GDM1 (cell line): Measurements from ENCODE around the gene CCDC188.

Experiments used
- DNase-seq: peaks from one replicate; lab custom pipeline; 2025; lab: John Stamatoyannopoulos, UW

CCDC188 gene

DNA sequence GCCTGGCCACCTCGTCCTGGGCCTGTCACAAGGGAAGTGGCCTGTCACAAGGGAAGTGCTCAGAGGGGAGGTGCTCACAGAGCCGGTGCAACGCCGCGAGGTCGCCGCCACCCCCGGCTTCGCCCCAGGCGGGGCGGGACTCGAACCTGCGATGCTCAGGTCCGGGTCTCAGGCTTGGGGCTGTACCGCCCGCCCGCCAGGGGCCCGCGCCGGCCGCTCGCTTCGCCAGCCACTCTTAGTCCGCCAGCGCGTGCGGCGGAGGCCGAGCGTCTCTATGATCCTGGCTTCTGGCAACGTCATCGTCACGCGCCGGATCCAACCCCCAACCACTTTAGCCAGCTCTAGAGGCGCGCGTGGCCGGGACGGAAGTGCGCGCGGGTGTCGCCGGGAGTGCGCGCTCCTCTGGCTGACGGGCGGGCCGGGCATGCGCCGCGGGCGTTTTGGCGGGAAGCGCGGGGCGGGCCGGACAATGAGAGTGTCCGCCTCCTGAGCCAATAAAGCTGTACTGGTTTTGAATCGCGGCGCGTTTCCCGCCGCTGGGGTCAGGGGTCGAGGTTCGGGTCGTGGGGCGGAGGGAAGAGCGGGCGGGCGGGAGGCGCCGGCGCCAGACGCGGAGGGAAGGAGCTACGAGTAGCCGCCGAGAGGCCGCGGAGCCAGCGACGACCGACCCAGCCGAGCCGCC is 33.8 kb downstream of the CCDC188 start, which contains the start of gene TRMT2A:
TRMT2A (minus strand) TSS at position 276 of the 682 bp plus-strand sequence. CDS start 320 bp downstream, outside the sequence.
- DNase-seq: peak; percentile 98

DNA sequence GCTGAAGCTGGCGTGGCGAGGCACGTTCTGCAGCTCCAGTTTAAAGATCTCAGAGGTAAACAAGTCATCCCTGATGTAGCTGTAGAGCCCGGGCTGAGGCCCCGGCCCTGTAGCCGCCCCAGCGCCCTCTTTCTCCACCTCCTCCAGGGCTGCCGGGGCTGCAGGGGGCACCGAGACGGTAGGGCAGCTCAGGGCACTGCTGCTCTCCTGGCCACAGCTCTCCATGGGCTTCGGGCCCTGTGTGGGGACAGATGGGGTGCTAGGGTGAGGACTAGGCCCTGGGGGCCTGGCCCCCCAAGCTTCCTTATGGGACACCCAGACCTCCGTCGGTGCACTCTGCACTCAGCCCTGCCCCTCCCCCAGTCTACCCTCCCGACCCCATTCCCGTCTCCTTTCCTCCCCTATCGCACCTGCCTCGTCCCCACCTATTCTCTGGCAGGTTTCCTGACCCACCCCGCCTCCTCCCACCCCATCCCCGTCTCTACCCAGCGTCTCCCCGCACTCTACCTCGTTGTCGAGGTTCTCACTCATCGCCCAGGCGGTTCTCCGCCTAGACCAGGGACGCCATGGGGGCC is 34.4 kb downstream of the CCDC188 start:
- DNase-seq: no peak

DNA sequence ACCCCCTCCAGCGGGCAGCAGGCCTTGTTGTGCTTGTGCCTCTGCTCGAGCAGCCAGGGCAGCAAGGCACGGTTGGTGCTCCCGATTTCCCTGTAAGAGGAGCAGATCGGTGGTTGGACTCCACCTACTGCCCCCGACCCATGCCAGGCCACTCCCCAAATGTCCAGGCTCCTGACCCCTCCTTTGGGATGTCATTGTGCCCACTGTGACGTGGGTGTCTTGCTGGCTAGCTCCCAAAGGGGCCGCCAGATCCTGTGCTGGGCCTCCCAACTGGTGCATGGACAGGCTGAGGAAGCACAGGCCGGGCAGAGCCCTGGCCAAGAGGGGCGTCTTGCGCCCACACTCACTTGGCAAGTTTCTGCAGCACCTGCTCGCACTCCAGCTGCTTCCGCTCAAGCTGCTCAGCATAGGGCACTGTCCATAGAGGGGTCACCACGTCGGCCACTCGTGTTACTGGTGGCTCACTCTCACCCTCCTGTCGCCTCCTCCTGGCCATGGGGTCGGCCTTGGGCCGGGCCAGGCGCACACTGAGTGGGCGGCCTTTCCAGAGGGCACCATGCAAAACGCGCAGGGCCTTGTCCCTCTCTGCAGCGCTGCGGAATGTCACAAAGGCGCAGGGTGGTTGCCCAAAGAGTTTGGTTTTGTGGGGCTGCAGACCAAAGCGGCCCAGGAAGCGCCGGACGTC is 35.0 kb downstream of the CCDC188 start, which contains the start of gene RANBP1:
RANBP1 (plus strand) TSS at position 414 of the 685 bp plus-strand sequence; CDS start at position 495, 81 bp downstream.
- no peak for DNase-seq

DNA sequence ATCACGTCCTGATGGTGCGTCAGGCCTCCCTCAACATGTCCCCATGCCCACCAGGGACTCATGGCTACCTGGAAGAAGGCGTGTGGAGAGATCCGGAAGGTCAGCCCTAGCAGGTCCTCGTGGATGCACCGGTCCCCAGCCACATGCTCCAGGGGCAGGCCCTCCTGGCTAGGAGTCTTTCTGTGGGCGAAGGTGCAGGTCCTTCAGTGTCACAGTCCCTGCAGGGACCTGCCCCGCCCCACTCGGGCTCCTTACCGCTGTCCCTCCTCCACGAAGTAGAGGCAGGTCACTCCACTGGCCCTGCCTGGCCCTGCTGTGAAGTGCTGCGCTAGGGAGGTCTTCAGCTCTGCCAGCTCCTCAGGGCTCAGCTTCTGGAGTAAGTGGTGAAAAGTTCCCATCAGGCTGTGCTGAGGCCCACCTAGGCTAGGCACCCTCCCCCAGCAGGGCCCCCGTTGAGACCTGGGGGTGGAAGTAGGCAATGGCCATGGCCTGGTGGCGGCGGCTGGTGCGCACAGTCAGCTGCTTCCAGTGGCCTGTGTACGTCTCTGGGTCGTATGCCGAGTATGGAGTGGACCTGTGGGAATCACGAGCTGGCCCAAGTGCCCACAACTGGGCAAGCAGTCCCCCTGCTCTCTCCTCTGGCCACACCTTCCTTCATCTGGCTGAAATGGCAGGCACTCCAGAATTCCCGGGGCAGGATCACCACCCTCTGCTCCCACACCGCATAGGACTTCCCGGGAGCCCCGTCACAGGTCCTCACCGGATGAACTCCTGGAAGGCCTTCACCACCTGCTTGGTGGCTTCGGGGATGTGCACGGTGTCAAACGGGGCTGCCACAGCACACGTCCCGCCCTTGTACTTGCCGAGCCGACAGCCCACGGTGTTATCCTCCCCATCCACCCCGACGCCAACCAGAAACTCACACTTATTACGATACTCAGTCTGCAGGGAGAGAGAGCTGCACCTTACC is 36.1 kb downstream of the CCDC188 start:
- DNase-seq: no peak

DNA sequence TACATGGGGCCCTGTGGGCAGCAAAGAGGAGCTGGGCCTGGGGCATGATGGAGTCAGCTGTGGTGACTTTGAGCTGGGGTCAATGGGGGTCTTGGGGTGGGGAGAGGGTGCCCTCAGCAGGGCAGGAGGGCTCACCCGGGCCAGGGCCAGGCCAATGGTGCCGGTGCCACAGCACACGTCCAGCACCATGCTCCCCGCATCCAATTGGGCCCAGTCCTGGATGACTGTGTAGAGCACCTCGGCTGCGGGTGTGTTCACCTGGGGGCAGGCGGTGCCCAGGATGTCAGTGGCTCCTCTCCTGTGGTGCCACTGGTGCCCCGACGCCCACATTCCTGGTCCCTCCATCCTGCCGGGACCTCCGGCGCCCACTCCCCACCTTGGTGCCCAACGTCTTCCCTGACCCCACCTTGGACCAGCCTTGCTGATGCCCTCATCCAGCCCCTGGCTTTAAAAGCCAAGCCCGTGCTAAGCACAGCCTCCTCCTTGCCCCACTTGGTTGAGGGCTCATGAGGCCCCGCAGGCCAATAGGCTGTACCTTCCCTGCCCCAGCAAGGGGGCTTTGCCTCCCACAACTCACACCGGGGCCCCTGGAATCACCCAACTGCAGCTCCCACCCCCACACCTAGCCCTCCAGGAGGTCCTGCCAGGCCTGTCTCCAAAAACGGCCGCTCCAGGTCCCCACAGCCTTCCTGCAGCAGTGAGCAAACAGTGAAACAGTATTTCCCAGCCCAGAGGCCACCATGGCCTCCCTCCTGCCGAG is 37.1 kb downstream of the CCDC188 start:
- no peak for DNase-seq

DNA sequence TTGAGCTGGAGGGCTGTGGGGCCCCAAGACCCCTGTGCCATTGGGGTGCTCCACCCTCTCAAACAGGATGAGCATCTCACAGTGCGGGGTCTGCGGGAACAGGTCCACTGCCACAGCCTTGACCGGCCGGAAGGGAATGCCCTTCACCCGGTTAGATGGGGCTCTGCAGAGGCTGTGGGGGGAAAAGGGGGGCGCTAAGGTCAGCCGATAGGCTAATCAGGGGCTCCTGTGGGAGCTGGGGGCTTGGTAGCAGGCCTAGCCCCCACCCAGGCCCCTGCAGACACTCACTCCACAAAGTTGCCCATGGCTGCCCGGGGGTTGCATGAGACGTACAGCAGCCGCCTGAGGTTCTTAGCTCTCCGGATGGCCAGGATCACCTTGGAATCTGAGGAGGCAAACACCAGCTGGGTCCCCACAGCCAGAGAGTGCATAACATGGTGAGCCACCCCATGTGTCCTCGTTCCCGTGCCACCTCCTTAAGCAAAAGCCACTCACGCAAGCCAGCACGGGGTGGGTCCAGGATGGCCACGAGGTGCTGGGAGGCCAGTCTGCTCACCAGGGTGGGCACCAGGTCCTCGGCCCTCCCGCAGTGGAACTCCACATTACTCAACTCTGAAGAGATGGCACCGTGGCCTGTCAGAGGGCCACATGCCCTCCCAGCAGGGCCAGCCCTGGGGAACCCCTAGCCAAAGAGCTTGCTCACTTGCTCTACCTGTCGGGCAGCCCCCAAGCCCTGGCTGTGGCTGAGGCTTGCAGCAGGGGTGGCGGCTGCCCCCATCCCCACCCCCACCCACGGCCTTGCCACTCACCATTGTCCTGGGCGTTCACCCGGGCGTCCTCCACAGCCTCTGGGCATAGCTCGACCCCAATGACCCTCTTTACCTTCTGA is 38.0 kb downstream of the CCDC188 start:
- no peak for DNase-seq

GRCh38 chr22:20111689-20112622 is 38.9 kb downstream of the CCDC188 start:
- no peak for DNase-seq

DNA sequence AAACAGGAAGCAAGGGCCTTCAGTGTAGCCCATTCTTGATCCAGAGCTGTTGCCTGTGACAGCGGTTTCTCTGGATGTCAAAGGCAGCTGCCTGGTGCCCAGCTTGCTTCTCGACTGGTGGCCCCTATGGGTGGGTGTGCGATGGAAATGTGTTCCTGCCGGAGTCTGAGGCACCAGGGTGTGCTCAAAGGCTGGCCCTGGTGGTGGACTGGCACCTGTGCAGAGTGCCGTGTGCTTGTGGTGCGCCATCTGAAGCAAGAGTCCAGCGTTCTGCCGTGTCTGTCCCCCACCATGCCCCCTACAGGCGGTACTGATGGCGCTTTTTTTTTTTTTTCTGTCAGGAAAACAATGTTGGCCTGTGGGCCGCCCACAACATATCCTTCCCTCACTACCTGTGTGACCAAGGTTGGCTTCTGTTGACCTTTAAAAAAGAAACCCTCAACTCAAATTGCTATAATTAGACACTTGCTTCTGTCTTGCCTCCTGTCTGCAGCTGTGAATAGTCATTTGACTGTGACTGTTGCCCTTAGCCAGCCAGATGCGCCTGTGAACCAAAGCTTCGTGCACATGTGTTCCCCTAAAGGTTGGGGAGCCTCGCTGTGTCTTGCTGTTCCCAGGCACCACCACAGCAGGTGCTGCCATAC is 39.7 kb downstream of the CCDC188 start:
- DNase-seq: no peak

DNA sequence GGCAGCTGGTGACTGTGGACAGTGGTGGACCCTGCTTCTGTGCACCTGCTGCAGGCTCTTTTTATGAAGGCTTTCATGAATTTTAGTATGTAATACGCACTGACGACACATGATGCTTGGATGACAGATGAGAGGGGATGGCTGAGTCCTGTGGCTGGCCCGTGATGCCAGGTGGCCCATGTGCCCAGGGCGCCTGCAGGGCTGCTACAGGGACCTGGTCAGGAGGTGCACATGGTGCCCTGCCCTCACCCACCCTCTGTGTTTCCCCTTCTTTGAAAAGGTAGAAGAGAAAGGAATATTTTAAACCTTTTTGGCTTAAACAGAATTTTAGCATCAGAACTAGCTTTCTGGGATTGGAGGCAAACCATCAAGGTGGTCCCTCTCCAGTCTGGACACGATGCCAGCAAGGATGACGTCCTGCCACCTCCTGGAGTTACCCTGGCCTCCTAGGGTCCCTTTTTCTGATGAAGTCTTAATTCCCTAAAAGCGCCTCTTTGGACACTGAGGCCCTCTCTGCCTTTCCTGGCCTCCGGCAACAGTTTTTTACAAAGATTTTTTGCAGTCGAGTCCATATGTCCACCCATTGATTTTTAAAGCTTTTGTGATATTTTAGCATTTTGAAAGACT is 40.4 kb downstream of the CCDC188 start:
- no peak for DNase-seq

DNA sequence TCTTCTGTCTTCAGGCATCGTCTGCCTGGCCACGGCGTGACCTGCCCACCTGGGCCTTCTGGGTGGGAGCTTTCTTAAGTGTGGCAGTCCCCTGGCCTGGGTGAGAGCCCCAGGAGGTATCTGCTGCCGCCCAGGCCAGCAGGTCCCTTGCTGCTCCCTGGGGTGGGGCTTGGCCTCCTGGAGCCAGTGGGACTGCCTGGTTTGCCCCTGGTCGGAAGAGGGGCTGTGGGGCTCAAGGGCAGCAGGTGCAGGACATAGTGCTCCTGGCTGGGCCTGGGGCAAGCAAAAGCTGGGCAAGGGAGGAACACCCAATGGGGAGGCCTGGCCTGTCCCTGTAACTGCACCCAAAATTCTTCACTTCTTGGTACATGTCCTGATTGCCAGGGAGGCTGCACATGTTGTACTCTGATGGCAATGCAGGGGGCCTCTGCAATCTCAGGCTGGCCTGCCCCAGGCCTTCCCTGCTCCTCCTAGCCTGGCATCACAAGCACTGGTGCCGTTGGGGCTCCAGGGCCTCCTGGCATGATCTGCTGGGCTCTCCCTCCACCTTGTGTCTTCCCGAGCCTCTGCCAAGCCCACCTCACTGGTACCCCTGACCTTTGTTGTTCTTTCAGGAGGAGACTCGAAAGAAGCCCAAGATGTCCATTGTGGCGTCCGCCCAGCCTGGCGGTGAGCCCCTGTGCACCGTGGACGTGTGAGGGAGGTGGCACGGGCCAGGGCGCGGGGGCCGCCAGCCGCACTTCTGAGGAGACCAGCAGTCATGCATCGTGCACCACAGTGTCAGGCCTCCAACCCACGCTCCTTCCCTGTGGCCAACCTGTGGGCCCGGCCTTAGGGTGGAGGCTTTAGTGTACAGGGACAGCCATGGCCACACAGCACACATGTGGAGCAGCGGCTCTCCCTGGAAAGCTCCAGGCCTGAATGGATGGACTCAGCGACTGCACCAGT is 41.2 kb downstream of the CCDC188 start:
- no peak for DNase-seq

DNA sequence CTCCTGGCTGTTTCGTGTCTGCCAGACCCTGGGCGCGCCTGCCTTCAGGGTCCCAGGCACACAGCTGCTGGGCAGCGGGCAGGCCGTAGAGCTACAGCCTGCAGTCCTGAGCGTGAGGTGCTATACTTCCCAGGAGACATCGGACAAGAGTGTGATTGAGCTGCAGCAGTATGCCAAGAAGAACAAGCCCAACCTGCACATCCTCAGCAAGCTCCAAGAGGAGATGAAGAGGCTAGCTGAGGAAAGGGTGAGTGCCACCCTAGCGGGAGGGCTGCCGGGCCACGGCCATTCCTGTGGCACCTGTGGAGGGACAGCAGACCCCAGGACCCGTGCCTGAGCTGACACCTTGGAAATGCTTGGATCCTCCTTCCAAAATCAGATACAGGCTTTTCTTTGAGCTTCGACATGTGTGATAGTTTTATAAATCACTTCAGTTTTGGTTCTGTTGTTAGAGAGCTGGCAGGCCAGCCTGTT is 42.1 kb downstream of the CCDC188 start:
- no peak for DNase-seq

DNA sequence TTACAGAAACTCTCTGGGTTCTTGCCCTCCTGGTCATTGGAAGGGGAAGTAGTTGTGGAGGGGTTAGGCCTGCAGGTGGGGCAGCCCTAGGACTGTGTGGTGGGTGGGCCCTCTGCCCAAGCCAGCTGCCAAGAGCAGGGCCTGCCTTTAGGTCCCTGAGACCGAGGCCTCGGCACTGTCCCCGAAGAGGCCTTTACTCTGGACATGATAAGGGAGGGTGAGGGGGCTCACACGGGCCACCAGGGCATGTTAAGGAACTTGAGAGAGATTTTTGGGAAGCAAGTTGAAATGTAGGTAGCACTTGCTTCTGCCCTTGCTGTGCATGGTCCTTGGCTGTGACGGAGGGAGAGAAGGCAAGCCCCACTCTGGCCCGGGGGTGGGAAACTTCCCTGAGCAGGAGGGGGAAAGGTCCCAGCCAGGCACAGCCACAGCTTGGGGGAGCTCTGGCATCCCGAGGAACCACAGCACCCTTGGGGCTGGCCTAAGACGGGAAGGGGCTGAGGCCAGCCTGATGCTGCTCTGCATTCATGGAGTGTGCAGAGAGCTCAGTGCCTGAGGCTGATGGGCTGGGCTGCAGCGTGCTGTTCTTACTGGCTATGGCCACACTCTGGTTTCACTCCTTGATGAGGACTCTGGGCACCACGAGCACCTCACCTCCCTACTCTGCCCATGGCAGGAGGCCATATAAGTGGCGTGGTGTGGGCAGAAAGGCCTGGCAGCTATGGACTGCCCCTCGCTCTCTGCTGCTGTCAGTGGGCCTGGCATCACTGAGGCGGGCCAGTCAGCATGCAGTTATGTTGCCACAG is 42.7 kb downstream of the CCDC188 start:
- no peak for DNase-seq

- no peak for DNase-seq
Observed at GRCh38 chr22:20107471-20107901, 43.4 kb downstream of the CCDC188 start.

DNA sequence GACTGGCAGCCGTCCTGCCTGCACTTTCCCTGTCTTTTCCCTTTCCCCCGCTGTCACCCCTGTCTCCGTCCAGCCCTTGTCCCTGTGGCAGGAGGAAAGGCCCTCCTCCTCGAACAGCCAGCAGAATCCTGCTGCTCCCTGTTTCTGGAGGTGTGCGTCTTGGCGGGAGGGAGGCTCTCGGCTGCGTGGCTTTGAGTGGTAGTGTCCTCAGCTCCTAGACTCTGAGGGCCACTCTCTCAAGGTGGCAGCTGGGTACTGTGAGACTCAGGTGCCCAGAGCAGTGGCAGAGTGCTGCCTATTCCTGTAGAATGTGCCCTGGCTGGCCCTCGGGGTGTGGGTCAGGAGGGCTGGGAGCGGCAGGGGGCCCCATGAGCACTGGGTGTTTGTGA is 44.0 kb downstream of the CCDC188 start:
- DNase-seq: no peak

- DNase-seq: no peak
Observed at GRCh38 chr22:20106205-20106848, 44.5 kb downstream of the CCDC188 start.
